MV-4-11 (cell line): ENCODE data around the gene NT5DC4.

Experiments used
- DNase-seq: peaks from one replicate; lab custom pipeline; 2025; lab: John Stamatoyannopoulos, UW

NT5DC4 gene

GRCh38 chr2:112720785-112721184, at the start of gene NT5DC4:
NT5DC4 (plus strand) TSS chr2:112721020; CDS start chr2:112721080, 60 bp downstream.
- no peak for DNase-seq

- DNase-seq = no peak
Measured at GRCh38 chr2:112671801-112672200, 49.0 kb upstream of the NT5DC4 start.

GRCh38 chr2:112673008-112673407, 47.8 kb upstream of the NT5DC4 start:
- no peak for DNase-seq

GRCh38 chr2:112674229-112674628, 46.6 kb upstream of the NT5DC4 start:
- DNase-seq = peak; percentile 94

GRCh38 chr2:112679484-112679883, 41.3 kb upstream of the NT5DC4 start:
- no peak for DNase-seq

- DNase-seq = no peak
Measured at GRCh38 chr2:112680666-112681101, 40.1 kb upstream of the NT5DC4 start.

GRCh38 chr2:112682101-112682500, 38.7 kb upstream of the NT5DC4 start:
- peak; percentile 78 for DNase-seq

- peak; percentile 47 for DNase-seq
Measured at GRCh38 chr2:112683550-112684414, 37.0 kb upstream of the NT5DC4 start.

- DNase-seq = no peak
Measured at GRCh38 chr2:112684415-112684775, 36.4 kb upstream of the NT5DC4 start.

- DNase-seq = no peak
Measured at GRCh38 chr2:112685271-112685884, 35.4 kb upstream of the NT5DC4 start.

GRCh38 chr2:112686348-112687217, 34.2 kb upstream of the NT5DC4 start:
- DNase-seq = peak; percentile 88

GRCh38 chr2:112687522-112687921, 33.3 kb upstream of the NT5DC4 start:
- DNase-seq = no peak

GRCh38 chr2:112688086-112688880, 32.5 kb upstream of the NT5DC4 start:
- DNase-seq = no peak

GRCh38 chr2:112690853-112691401, 29.9 kb upstream of the NT5DC4 start:
- DNase-seq = peak; percentile 99

GRCh38 chr2:112691881-112692281, 28.9 kb upstream of the NT5DC4 start:
- DNase-seq = no peak

GRCh38 chr2:112692495-112692911, 28.3 kb upstream of the NT5DC4 start:
- peak; percentile 98 for DNase-seq

GRCh38 chr2:112692918-112693317, 27.9 kb upstream of the NT5DC4 start:
- no peak for DNase-seq

- no peak for DNase-seq
Measured at GRCh38 chr2:112693596-112693995, 27.2 kb upstream of the NT5DC4 start.

GRCh38 chr2:112694182-112694581, 26.6 kb upstream of the NT5DC4 start:
- no peak for DNase-seq

GRCh38 chr2:112698834-112699515, 21.8 kb upstream of the NT5DC4 start:
- peak; percentile 55 for DNase-seq
